H7 (cell line): Measurements from ENCODE around the gene HAGHL. TPM values are rescaled to one million over a fixed set of nuclear protein-coding genes. Genes with fewer than 3 reads are reported as not detected.
A peak's percentile ranks its signal among the peaks of the same experiment; 100 is the strongest.

Experiments
- DNase-seq: peaks from one replicate; pipeline ENCODE4 v3.0.0; 2012
- H3K27me3 ChIP-seq: 2 replicates; pipeline ENCODE4 v1.6.0; 2011; ENCODE audit warnings: mild to moderate bottlenecking, low read length; ENCODE audit not compliant: control insufficient read depth, insufficient read depth
- H3K36me3 ChIP-seq: replicated peaks from 2 replicates; pipeline ENCODE4 v1.5.1; 2011; ENCODE audit warnings: low read length; ENCODE audit not compliant: control insufficient read depth, insufficient read depth
- H3K4me3 ChIP-seq: 2 replicates; pipeline ENCODE4 v1.5.1; 2011; ENCODE audit warnings: low read depth, mild to moderate bottlenecking, control low read depth, low read length, moderate library complexity; ENCODE audit not compliant: insufficient read depth
- total RNA-seq: library from RNA; depleted of rRNA; stranded (reverse); fragments of >200 nt; shearing (Covaris generic); gene quantifications from 2 replicates; pipeline ENCODE4 v1.2.3, GENCODE V29; 2014

The HAGHL gene
- total RNA-seq, 1 experiment from 2014 or later = 26.6 TPM

GRCh38 chr16:718922-719321 lies 8.0 kb upstream of the HAGHL start:
- H3K36me3 ChIP-seq = no peaks in the 10 kb centered on the region
- H3K27me3 ChIP-seq = peaks cover 27% of the 10 kb centered on the region
- no peak for DNase-seq

GRCh38 chr16:719815-720446 lies 7.0 kb upstream of the HAGHL start:
- H3K4me3 ChIP-seq = peak overlapping the region; percentile 80
- H3K36me3 ChIP-seq = no peaks in the 10 kb centered on the region
- DNase-seq = no peak
- H3K27me3 ChIP-seq = peaks cover 19% of the 10 kb centered on the region

More at GRCh38 chr16:718922-719321, 8.0 kb upstream of the HAGHL start:
- no peak overlapping the region for H3K4me3 ChIP-seq

GRCh38 chr16:720447-720989 lies 6.4 kb upstream of the HAGHL start:
- H3K36me3 ChIP-seq = no peaks in the 10 kb centered on the region
- peak overlapping the region; percentile 80 for H3K4me3 ChIP-seq
- peak; percentile 93 for DNase-seq
- H3K27me3 ChIP-seq = peaks cover 15% of the 10 kb centered on the region

GRCh38 chr16:720990-721764 lies 5.7 kb upstream of the HAGHL start, which contains the start of gene ANTKMT:
TSS of gene ANTKMT (plus strand) at chr16:721146. CDS start at chr16:721275, 129 bp downstream.
- peaks cover 14% of the 10 kb centered on the region; the same call in 1 of the 2 replicates for H3K27me3 ChIP-seq
- DNase-seq = peak; percentile 99
- peak within 1 kb of the TSS; percentile 80 for H3K4me3 ChIP-seq
- no peaks in the 10 kb centered on the region for H3K36me3 ChIP-seq

- Histone ChIP-seq H3K4me3 (peak overlapping the region; percentile 14), H3K36me3 (no peaks in the 10 kb centered on the region), H3K27me3 (peaks cover 14% of the 10 kb centered on the region; the same call in 1 of the 2 replicates)
- no peak for DNase-seq
Measured at GRCh38 chr16:721765-722540, 5.0 kb upstream of the HAGHL start.

- H3K4me3 ChIP-seq = no peak overlapping the region
- H3K36me3 ChIP-seq = no peaks in the 10 kb centered on the region
Measured at GRCh38 chr16:722835-723633, 3.9 kb upstream of the HAGHL start.

GRCh38 chr16:723695-724094 lies 3.2 kb upstream of the HAGHL start:
- Histone ChIP-seq H3K36me3 (no peaks in the 10 kb centered on the region), H3K27me3 (peaks cover 20% of the 10 kb centered on the region), H3K4me3 (no peak overlapping the region)
- DNase-seq = no peak

More at GRCh38 chr16:722835-723633, 3.9 kb upstream of the HAGHL start:
- no peak for DNase-seq
- peaks cover 19% of the 10 kb centered on the region for H3K27me3 ChIP-seq

- peaks cover 18% of the 10 kb centered on the region for H3K27me3 ChIP-seq
- no peak for DNase-seq
Measured at GRCh38 chr16:724188-725040, 2.5 kb upstream of the HAGHL start.

GRCh38 chr16:725041-725376 lies 1.9 kb upstream of the HAGHL start:
- no peak for DNase-seq
- no peak overlapping the region for H3K4me3 ChIP-seq
- H3K36me3 ChIP-seq = no peaks in the 10 kb centered on the region
- peaks cover 18% of the 10 kb centered on the region for H3K27me3 ChIP-seq

More at GRCh38 chr16:724188-725040, 2.5 kb upstream of the HAGHL start:
- Histone ChIP-seq H3K4me3 (no peak overlapping the region), H3K36me3 (no peaks in the 10 kb centered on the region)

- H3K27me3 ChIP-seq = peaks cover 20% of the 10 kb centered on the region
- H3K36me3 ChIP-seq = no peaks in the 10 kb centered on the region
- DNase-seq = no peak
- no peak overlapping the region for H3K4me3 ChIP-seq
Measured at GRCh38 chr16:725463-726187, 1.3 kb upstream of the HAGHL start.

GRCh38 chr16:726188-726437 lies 793 bp upstream of the HAGHL start:
- no peaks in the 10 kb centered on the region for H3K36me3 ChIP-seq
- peaks cover 20% of the 10 kb centered on the region for H3K27me3 ChIP-seq
- peak overlapping the region; percentile 50 for H3K4me3 ChIP-seq
- DNase-seq = peak; percentile 87

- peaks cover 20% of the 10 kb centered on the region for H3K27me3 ChIP-seq
- peak; percentile 85 for DNase-seq
- H3K36me3 ChIP-seq = 0 out of 2 replicates have a peak, but pooled peaks cover 1% of the 10 kb centered on the region
- peak overlapping the region; percentile 71 for H3K4me3 ChIP-seq
Measured at GRCh38 chr16:727291-727977, 528 bp downstream of the HAGHL start.
